ENCODE results near the gene CDC14A. TPM values are rescaled to one million over a fixed set of nuclear protein-coding genes. Genes with fewer than 3 reads are reported as not detected.

The CDC14A gene
- total and polyA plus RNA-seq, 8 donors = 8.9 to 16.4 (median 14.2) TPM

DNA sequence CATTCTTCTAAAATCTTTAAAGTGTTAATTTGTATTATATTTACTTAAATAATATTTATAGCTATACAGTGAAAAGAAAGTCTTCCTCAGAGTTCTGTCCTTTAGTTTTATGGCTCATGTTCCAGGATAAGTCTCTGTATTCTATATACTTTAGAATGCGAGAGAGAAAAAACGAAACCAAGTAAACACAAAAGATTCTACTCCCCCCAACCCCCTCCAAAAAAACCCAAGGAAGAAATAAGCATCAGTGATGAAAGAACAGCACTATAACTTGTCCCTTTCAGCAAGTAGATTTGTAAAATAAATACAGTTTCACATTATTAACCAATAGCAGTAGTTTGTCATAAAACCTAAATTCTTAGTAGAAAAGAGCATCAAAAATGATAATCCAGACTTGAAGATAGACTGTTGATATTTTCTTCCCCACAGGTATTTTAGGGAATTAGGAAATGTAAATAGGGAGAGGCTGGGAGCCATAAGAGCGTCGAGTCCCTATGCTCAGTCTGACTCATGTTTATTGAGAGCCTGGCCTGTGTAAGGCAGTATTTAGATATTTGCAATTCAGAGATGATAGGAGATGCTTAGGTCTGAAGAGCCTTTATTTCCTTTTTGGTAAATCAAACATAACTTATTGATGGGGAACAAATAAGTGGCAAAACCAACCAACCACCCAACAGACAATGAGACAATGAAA is 35.5 kb downstream of the CDC14A start:
- intact Hi-C loops (cut with DNase I) = no loop called here
- Histone ChIP-seq H3K4me3 (no peak overlapping the region), H3K36me3 (peaks cover 0 to 5% of the 10 kb centered on the region in 2 donors), H3K27me3 (no peaks in the 10 kb centered on the region), H3K4me1 (peaks cover 5 to 30% of the 10 kb centered on the region in 2 donors), H3K9me3 (no peaks in the 10 kb centered on the region), H3K27ac (peak overlapping the region; percentile 11 to 24)
- peak; percentile 70 for ATAC-seq
- TF ChIP-seq, protein P1, sequence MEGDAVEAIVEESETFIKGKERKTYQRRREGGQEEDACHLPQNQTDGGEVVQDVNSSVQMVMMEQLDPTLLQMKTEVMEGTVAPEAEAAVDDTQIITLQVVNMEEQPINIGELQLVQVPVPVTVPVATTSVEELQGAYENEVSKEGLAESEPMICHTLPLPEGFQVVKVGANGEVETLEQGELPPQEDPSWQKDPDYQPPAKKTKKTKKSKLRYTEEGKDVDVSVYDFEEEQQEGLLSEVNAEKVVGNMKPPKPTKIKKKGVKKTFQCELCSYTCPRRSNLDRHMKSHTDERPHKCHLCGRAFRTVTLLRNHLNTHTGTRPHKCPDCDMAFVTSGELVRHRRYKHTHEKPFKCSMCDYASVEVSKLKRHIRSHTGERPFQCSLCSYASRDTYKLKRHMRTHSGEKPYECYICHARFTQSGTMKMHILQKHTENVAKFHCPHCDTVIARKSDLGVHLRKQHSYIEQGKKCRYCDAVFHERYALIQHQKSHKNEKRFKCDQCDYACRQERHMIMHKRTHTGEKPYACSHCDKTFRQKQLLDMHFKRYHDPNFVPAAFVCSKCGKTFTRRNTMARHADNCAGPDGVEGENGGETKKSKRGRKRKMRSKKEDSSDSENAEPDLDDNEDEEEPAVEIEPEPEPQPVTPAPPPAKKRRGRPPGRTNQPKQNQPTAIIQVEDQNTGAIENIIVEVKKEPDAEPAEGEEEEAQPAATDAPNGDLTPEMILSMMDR (IDR thresholded peaks at IDR 0.05) = no peak
- DNase-seq = no peak

DNA sequence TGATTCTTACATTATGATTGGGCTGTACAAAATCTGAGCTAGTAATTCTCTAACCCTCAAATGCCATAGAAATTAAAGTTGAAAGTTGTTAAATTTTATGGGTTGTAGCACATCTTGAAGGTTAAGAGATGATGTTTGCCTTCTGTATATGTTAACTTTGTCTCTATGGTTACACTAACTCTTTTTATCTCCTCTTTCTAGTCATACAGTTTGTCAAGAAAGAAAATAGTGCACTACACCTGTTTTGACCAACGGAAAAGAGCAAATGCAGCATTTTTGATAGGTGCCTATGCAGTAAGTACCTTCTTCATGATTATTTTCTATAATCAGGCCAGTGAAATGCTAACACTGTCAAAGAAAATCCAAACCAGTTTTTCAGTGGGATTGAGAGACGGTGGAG is 38.2 kb downstream of the CDC14A start:
- Histone ChIP-seq H3K4me1 (peaks cover 5 to 40% of the 10 kb centered on the region in 2 donors), H3K4me3 (no peak overlapping the region), H3K36me3 (peaks cover 0 to 5% of the 10 kb centered on the region in 2 donors), H3K27ac (no peak overlapping the region), H3K27me3 (no peaks in the 10 kb centered on the region), H3K9me3 (no peaks in the 10 kb centered on the region)
- ATAC-seq = no peak
- intact Hi-C loops (cut with DNase I) = no loop called here
- TF ChIP-seq, protein P1 (IDR thresholded peaks at IDR 0.05) = no peak
- DNase-seq = no peak

DNA sequence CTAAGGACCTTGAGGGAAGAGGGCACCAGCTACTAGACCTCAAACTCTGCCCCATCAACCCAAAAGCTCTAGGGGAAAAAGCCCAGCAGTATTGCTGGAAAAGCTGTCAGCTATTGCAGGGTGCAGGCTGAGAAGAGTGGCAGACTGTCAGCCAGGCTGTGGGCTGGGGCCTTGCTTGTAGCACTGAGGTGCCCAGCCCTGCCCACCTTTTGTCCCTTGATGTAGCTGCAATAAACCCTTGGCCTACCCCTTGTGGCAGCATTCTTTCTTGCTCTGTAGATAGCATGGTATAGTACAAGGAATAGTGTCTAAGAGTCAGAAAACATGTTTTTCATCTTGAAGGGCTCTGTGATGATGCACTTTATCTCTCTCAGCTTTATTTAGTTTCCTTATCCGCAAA is 39.4 kb downstream of the CDC14A start:
- TF ChIP-seq, protein P1 (IDR thresholded peaks at IDR 0.05) = no peak
- Histone ChIP-seq H3K27ac (peak overlapping the region in 1 of 2 donors; percentile 57), H3K4me3 (no peak overlapping the region), H3K4me1 (peaks cover 5 to 31% of the 10 kb centered on the region in 2 donors), H3K36me3 (peaks cover 0 to 5% of the 10 kb centered on the region in 2 donors), H3K9me3 (no peaks in the 10 kb centered on the region), H3K27me3 (no peaks in the 10 kb centered on the region)
- no peak for DNase-seq
- intact Hi-C loops (cut with DNase I) = no loop called here
- ATAC-seq = no peak

DNA sequence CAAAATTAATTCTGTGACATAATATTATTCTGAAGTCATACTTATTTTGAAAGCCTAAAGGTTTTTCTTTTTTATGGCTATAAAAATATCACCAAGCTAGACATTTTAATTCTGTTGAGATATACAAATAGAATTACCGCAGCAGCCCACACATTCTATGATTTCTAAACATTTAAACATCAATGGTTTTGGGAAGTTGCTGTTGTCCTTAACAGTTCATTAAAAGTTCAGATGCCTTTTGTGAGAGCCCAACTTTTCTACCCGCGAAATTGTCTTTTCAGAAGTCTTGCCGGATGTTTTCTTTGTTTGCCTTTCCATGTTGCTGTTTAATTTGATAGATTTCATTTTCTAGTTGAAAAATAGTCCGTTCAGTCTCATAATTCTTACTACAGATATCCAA is 40.5 kb downstream of the CDC14A start:
- Histone ChIP-seq H3K4me1 (peaks cover 0 to 21% of the 10 kb centered on the region in 2 donors), H3K27me3 (no peaks in the 10 kb centered on the region), H3K9me3 (no peaks in the 10 kb centered on the region), H3K27ac (peak overlapping the region; percentile 31 to 48), H3K36me3 (peaks cover 0 to 5% of the 10 kb centered on the region in 2 donors), H3K4me3 (no peak overlapping the region)
- DNase-seq (peak in 2 of 4 donors; percentile 27 to 34), ATAC-seq (no peak)
- intact Hi-C loops (cut with DNase I) = no loop called here
- TF ChIP-seq, protein P1 (IDR thresholded peaks at IDR 0.05) = no peak

DNA sequence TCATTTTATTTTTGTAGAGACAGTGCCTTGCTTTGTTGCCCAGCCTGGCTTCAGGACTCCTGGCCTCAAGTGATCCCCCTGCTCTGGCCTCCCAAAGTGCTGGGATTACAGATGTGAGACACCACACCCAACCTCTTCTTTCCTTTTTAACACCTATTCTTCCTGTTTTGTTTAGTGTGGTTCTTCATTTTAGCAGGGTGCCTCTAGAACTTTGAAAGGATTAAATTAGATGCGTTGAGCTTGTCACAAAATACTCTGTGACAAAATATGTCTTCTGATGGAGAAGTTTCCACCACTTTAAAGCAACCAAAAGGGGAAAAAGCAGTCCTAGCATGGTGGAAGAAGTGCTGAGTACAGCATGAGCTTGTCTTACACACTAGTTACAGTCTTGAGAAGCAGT is 42.0 kb downstream of the CDC14A start:
- H3K27me3 ChIP-seq = no peaks in the 10 kb centered on the region
- H3K4me1 ChIP-seq = peaks cover 0 to 24% of the 10 kb centered on the region in 2 donors
- ATAC-seq (no peak), DNase-seq (no peak)
- intact Hi-C loops (cut with DNase I) = no loop called here
- TF ChIP-seq, protein P1 (IDR thresholded peaks at IDR 0.05) = no peak
- peaks cover 0 to 5% of the 10 kb centered on the region in 2 donors for H3K36me3 ChIP-seq
- no peaks in the 10 kb centered on the region for H3K9me3 ChIP-seq
- peak overlapping the region in 1 of 2 donors; percentile 57 for H3K27ac ChIP-seq
- no peak overlapping the region for H3K4me3 ChIP-seq

Measured in left lung (tissue), 10 donors.